Stimulated activated CD4-positive, alpha-beta T cell treated with anti-CD3 and anti-CD28 coated beads, Interleukin-1b, Interleukin-23, amount 100 ng/mL, for 4 hours (primary cell): ENCODE data around the gene COL20A1.
"Not testable (repeated sequence)": the region's sequence is repeated elsewhere in the genome, so short reads cannot be mapped to it uniquely, and the experiment has no call there.

Source experiments
- DNase-seq, 2 donors: peaks; one replicate each; pipeline ENCODE4 v3.0.0-alpha.2; 2020; ENCODE audit warnings: low read depth in 2 of 2

COL20A1 gene

GRCh38 chr20:63292904-63293303 is at the start of gene COL20A1:
Gene COL20A1 (plus strand): TSS chr20:63293186. CDS start chr20:63295108, 1,922 bp downstream.
- DNase-seq = no peak

GRCh38 chr20:63243604-63244247 is 49.3 kb upstream of the COL20A1 start:
- no peak for DNase-seq

- DNase-seq = no peak
Observed at GRCh38 chr20:63244468-63244867, 48.5 kb upstream of the COL20A1 start.

GRCh38 chr20:63246490-63247288 is 46.3 kb upstream of the COL20A1 start:
- no peak for DNase-seq

GRCh38 chr20:63247671-63248228 is 45.2 kb upstream of the COL20A1 start:
- DNase-seq = no peak

- DNase-seq = no peak
Observed at GRCh38 chr20:63248835-63249591, 44.0 kb upstream of the COL20A1 start.

GRCh38 chr20:63249891-63250290 is 43.1 kb upstream of the COL20A1 start:
- no peak for DNase-seq

GRCh38 chr20:63251350-63251749 is 41.6 kb upstream of the COL20A1 start:
- DNase-seq = not testable (repeated sequence)

GRCh38 chr20:63252284-63252711 is 40.7 kb upstream of the COL20A1 start:
- no peak for DNase-seq

- DNase-seq = no peak
Observed at GRCh38 chr20:63253065-63253437, 39.9 kb upstream of the COL20A1 start.

GRCh38 chr20:63253438-63254231 is 39.4 kb upstream of the COL20A1 start:
- DNase-seq = no peak

- DNase-seq = no peak
Observed at GRCh38 chr20:63254232-63254605, 38.8 kb upstream of the COL20A1 start, which contains the start of gene NKAIN4. Gene NKAIN4 (minus strand): TSS chr20:63254463. CDS start chr20:63254450, 13 bp downstream.

GRCh38 chr20:63254606-63255384 is 38.2 kb upstream of the COL20A1 start:
- no peak for DNase-seq

- DNase-seq = no peak
Observed at GRCh38 chr20:63255931-63256704, 36.9 kb upstream of the COL20A1 start.

GRCh38 chr20:63256954-63257353 is 36.0 kb upstream of the COL20A1 start:
- DNase-seq = no peak

- DNase-seq = no peak
Observed at GRCh38 chr20:63257629-63258028, 35.4 kb upstream of the COL20A1 start.

- no peak for DNase-seq
Observed at GRCh38 chr20:63258781-63259180, 34.2 kb upstream of the COL20A1 start.

- DNase-seq = no peak
Observed at GRCh38 chr20:63259734-63260460, 33.1 kb upstream of the COL20A1 start.

- DNase-seq = no peak
Observed at GRCh38 chr20:63260521-63260920, 32.5 kb upstream of the COL20A1 start.
